Thyroid gland (tissue), 4 donors: ENCODE data around the gene SASH3. TPM values are rescaled to one million over a fixed set of nuclear protein-coding genes. Genes with fewer than 3 reads are reported as not detected.

Experiments used
- DNase-seq, 2 donors: peaks; one replicate each; pipeline ENCODE4 v3.0.0-alpha.2; 2019
- H3K27ac ChIP-seq, 3 donors: fragments of 200-600 bp; sonication (generic); 1 replicate in 2 of 3; 2 replicates in 1 of 3; pipeline ENCODE4 v1.5.1; 2016 to 2019; ENCODE audit warnings: mild to moderate bottlenecking in 1 of 3, moderate library complexity in 1 of 3
- H3K27me3 ChIP-seq: fragments of 200-600 bp; sonication (generic); one replicate; pipeline ENCODE4 v1.5.1; 2019
- H3K36me3 ChIP-seq, 2 donors: fragments of 200-600 bp; sonication (generic); one replicate each; pipeline ENCODE4 v1.5.1; 2016 to 2019
- H3K4me1 ChIP-seq, 2 donors: fragments of 200-600 bp; sonication (generic); one replicate each; pipeline ENCODE4 v1.5.1; 2017 to 2019
- H3K4me3 ChIP-seq, 3 donors: fragments of 200-600 bp; sonication (generic); replicated peaks in 1 of 3; 1 replicate in 2 of 3; 2 replicates in 1 of 3; pipeline ENCODE4 v1.5.1; 2016; ENCODE audit warnings: mild to moderate bottlenecking in 1 of 3
- H3K9me3 ChIP-seq: fragments of 200-600 bp; sonication (generic); one replicate; pipeline ENCODE4 v1.5.1; 2017
- CTCF ChIP-seq, 6 experiments: fragments of 200-600 bp in 3 of 6; fragments of 450-650 bp in 3 of 6; sonication (generic) in 3 of 6; IDR thresholded peaks; one replicate each; pipeline ENCODE4 v1.5.1; 2016 to 2019; ENCODE audit warnings: antibody characterized with exemption in 6 of 6, mild to moderate bottlenecking in 2 of 6, inconsistent platforms in 1 of 6, moderate library complexity in 1 of 6
- POLR2A ChIP-seq, 2 donors: fragments of 450-650 bp; IDR thresholded peaks; one replicate each; pipeline ENCODE4 v1.6.1; 2017; ENCODE audit warnings: antibody characterized with exemption in 2 of 2, mild to moderate bottlenecking in 2 of 2, moderate library complexity in 1 of 2
- WGBS, 2 donors: methylation state at CpG; one replicate each; pipeline ENCODE4 v1.1.5; 2017; 5-methylcytosine and 5-hydroxymethylcytosine counted together
- intact Hi-C: fragments of 100-400 bp; cut with DNase I; formaldehyde crosslinking; loops from one replicate; pipeline ENCODE4 v1.15.1; 2023
- total RNA-seq, 4 donors: library from RNA; depleted of rRNA; stranded (reverse); fragments of >200 nt; gene quantifications; one replicate each; pipeline ENCODE4 v1.2.3, GENCODE V29; 2016

SASH3 gene
- total RNA-seq, 4 donors from 2014 or later = 1.8 to 7.3 (median 3.0) TPM

GRCh38 chrX:129749069-129749468 is 30.7 kb upstream of the SASH3 start:
- H3K9me3 ChIP-seq = no peaks in the 10 kb centered on the region
- no peaks in the 10 kb centered on the region for H3K27me3 ChIP-seq
- no peaks in the 10 kb centered on the region for H3K36me3 ChIP-seq
- no peak for DNase-seq
- H3K4me3 ChIP-seq = no peak overlapping the region
- TF ChIP-seq POLR2A (IDR thresholded peaks at IDR 0.05) = no peak
- TF ChIP-seq CTCF (IDR thresholded peaks at IDR 0.05) = no peak
- no peaks in the 10 kb centered on the region for H3K4me1 ChIP-seq
- H3K27ac ChIP-seq = no peak overlapping the region
- intact Hi-C loops = no loop called here
- 43 to 50% methylated on average over 2 of the region's 2 CpGs for WGBS, 2 donors

- Histone ChIP-seq H3K4me3 (no peak overlapping the region), H3K27ac (no peak overlapping the region), H3K27me3 (no peaks in the 10 kb centered on the region), H3K9me3 (no peaks in the 10 kb centered on the region), H3K4me1 (no peaks in the 10 kb centered on the region), H3K36me3 (no peaks in the 10 kb centered on the region)
- WGBS, 2 donors = 100% methylated on average over 8 of the region's 8 CpGs; no CpG with 5 or more reads in 1 of the 2 donors
- no peak for TF ChIP-seq CTCF (IDR thresholded peaks at IDR 0.05)
- TF ChIP-seq POLR2A (IDR thresholded peaks at IDR 0.05) = no peak
- intact Hi-C loops = no loop called here
- no peak for DNase-seq
Measured at GRCh38 chrX:129750971-129751370, 28.8 kb upstream of the SASH3 start.

DNA sequence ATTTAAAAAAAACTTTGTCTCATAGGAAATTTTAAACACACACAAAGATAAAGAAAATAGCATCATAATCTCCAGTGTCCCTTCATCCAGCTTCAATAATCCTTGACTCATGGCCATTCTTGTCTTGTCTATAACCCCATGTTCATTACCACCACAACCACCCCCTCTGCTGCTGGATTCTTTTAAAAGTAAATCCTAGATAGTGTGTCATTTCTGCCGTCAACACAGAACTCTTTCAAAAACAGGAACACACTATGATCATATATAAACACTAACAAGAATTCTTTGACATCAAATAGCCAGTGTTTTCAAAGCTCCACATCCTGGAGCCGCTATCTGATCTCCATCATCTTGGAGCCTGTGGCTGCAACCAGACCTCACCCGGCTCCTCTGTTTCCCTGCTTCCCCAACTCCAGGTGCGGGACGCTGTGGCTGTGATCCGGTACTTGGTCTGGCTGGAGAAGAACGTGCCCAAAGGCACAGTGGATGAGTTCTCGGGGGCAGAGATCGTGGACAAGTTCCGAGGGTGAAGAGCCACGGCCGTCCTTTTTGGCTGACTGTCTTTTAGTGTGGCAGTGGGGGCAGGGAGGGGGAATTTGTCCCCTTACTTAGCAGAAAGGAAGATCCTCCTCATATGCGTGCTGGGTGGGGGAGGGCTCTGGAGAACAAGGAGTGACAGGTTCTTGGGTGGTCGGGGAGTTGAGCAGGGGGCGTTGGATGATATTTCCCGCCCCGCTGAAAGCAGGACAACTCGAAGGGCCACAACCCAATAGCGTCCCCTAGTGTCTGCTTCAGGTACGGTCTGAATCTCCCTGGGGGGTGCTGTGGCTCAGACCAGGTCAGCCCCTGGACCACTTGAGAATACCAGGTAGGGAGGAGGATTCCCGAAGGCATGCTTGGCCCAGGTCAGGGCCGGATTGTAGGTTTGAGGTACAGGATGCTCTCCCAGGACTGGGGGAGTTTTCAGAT is 25.4 kb upstream of the SASH3 start:
- Histone ChIP-seq H3K27me3 (no peaks in the 10 kb centered on the region), H3K9me3 (no peaks in the 10 kb centered on the region), H3K36me3 (no peaks in the 10 kb centered on the region), H3K27ac (no peak overlapping the region), H3K4me3 (no peak overlapping the region), H3K4me1 (peaks cover under 1 to 3% of the 10 kb centered on the region in 2 donors)
- intact Hi-C loops = no loop called here
- DNase-seq = no peak
- WGBS, 2 donors = 80 to 84% methylated on average over 4 to 18 of the region's 22 CpGs
- TF ChIP-seq POLR2A (IDR thresholded peaks at IDR 0.05) (no peak), CTCF (IDR thresholded peaks at IDR 0.05) (no peak)

DNA sequence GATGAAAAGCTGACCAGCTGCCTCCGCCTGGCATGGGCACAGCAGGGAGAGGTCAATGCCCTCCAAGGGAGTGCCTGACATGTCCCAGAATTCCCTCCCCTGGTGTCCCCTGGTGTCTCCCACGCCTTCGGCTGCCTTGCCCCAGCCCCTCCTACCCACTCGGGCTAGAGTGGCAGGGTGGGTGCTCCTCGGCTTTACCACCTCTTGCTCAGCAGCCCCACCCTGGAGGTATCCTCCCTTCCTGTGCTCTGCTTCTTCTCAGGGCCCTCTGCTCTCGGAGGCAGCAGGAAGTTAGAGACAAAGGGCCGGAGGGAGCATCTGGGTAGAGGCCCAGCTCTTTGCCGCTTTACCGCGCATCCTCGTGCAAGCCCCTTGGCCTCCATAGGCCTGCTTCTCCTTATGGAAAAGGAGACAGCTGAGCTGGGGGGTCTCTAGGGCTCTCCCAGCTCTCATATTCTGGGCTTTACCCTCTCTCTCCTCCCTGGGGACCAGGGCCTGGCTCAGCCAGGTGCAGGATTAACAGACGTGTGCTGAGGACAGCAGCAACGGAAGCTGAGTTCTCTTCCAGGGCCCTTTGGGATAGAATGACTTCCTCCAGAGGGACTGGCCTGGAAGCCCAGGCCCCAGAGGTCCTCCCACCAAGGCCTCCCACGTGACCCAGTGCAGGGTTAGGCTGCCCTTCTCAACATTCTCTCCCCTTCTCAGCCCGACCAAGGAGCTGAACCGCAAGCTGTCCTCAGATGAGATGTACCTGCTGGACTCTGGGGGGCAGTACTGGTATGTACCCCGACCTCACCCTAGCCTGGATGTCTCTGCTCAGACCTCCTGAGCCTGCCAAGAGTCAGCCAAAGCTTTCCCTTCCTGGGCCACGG is 23.7 kb upstream of the SASH3 start:
- no peak overlapping the region for H3K4me3 ChIP-seq
- no peak overlapping the region for H3K27ac ChIP-seq
- no peaks in the 10 kb centered on the region for H3K27me3 ChIP-seq
- no peak for DNase-seq
- 78 to 79% methylated on average over 6 to 11 of the region's 18 CpGs for WGBS, 2 donors
- no peaks in the 10 kb centered on the region for H3K9me3 ChIP-seq
- intact Hi-C loops = no loop called here
- peaks cover 3 to 12% of the 10 kb centered on the region in 2 donors for H3K4me1 ChIP-seq
- no peaks in the 10 kb centered on the region for H3K36me3 ChIP-seq
- TF ChIP-seq POLR2A (IDR thresholded peaks at IDR 0.05) = no peak
- no peak for TF ChIP-seq CTCF (IDR thresholded peaks at IDR 0.05)
